ENCODE data around the gene CKLF.

The CKLF gene

DNA sequence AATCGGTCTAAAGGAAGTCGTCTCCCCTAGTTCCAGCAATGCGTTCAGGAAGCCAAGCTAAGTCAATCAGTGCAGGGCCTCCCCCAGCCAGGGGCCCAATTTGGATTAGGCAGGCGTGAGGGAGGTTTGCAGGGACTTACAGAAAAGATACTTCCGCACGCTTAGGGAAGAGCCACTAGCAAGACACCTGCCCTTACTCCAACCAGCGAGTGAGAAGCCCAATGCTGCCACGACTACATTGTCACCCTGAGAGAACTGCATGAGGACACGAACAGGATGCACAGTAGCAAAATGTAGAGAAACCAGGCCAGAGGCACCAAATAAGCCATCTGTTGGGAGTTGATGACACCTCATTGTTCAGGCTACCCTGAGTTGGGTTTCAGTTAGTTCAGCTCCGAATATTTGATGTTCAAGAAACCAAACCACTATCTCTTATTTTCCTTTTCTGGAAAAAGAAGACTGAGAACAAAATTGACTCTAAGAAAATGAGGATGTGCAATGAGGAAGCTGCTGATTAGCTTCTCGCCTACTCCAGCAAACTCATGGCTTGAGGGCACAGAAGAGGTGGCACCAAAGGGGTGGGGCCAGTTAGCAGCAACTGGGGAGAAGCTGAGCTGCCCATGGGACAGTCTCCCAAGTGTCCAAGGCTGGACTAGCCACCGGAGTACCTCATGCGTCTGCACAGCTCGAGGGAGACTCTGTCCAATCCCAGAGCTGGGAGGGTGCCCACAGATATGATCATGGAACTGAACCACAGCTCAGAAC lies 31.8 kb upstream of the CKLF start:
- DNase-seq (ENCODE audit: low read depth), result no peak
- TF ChIP-seq CTCF (conservative IDR thresholded peaks at IDR 0.05; ENCODE audit: low read depth, low read length), result no peak
- H3K4me3 ChIP-seq (ENCODE audit: low read depth, low read length), result no peak overlapping the region

DNA sequence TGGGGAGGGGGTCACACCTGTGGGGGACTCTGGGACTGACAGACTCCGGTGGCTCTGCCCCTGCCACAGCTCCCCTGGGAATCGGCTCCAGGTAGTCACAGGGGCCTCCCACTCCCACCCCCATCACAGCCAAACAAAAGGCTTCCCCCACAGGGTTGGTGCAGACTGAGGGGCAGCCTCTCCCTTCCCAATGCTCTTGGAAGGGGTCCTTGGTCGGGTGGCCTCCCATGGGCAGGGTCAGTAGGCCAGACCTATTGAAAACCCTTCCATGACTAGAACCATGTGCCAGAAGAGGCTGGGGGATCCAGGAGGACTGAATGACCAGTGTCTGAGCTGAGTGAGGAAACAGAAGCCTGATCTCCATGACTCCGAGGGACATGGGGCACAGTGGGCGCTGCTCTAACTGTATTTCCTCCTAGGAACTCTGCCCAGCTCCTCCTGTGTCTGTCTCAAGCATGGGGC lies 31.1 kb upstream of the CKLF start:
- no peak overlapping the region for H3K4me3 ChIP-seq (ENCODE audit: low read depth, low read length)
- TF ChIP-seq CTCF (conservative IDR thresholded peaks at IDR 0.05; ENCODE audit: low read depth, low read length), result no peak
- no peak for DNase-seq (ENCODE audit: low read depth)

DNA sequence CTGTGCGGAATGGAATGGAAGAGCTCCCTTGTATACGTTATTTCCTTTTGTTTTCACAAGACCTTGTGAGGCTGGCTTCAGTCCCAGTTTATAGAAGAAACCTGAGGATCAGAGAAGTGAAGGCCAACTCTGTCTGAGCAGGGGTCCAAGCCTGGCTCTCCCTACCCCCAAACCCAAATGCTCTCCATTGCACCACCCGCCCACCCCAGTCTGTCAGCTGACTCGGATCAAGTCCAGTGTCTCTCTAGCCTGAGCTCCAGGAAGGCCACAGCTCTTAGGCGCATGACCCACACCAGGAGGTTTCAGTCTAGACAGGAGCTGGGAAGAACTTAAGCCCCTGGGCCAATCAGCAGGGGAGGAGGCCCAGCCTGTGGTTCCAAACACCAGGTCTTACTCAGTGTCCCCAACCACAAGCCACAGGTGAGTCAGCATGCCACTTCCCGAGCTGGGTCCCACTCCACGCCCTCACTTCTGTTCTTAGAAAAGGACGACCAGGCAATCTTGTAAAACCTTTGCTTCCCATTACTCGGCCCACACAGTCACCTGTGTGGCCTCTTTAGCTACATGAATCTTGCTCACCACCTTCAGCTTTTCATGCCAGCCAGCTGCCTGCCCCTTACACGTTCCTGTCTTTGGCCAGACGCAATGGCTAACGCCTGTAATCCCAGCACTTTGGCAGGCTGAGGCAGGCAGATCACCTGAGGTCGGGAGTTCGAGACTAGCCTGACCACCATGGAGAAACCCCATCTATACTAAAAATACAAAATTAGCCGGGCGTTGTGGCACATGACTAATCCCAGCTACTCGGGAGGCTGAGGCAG lies 30.2 kb upstream of the CKLF start:
- no peak for TF ChIP-seq CTCF (conservative IDR thresholded peaks at IDR 0.05; ENCODE audit: low read depth, low read length)
- no peak overlapping the region for H3K4me3 ChIP-seq (ENCODE audit: low read depth, low read length)
- DNase-seq (ENCODE audit: low read depth), result peak; percentile 96

DNA sequence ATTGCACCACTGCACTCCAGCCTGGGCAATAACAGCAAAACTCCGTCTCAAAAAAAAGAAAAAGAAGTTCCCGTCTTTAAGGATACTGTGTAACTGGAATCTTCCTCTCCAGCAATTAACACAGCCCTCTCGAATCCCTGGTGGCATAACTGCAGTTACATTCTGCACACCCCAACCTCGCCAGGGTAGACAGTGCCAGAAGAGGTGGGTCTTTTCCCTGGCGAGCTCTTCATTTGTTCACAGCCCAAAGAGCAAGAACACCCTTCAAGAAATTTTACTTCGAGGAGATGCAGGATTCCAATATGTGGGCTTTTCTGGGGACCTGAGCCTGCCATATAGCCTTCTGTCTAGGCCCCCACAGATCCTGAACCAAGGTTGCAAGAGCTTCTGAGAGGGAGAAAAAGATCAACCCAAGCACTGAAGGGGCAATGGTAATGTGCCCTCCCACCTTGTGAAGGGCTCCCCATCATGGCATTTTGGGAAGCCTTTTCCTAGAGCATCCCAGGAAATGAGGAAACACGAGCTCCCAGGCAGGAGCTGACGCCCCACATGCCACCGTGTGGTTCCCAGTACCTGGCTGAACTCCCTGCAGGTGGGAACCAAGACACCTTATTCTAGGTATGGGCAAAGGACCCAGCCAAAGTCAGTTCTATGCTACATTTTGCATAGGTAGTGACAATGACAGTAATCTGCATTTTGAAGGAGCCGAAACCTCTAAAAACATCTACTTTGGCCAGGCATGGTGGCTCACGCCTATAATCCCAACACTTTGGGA lies 29.4 kb upstream of the CKLF start:
- no peak for TF ChIP-seq CTCF (conservative IDR thresholded peaks at IDR 0.05; ENCODE audit: low read depth, low read length)
- no peak overlapping the region for H3K4me3 ChIP-seq (ENCODE audit: low read depth, low read length)
- DNase-seq (ENCODE audit: low read depth), result no peak

DNA sequence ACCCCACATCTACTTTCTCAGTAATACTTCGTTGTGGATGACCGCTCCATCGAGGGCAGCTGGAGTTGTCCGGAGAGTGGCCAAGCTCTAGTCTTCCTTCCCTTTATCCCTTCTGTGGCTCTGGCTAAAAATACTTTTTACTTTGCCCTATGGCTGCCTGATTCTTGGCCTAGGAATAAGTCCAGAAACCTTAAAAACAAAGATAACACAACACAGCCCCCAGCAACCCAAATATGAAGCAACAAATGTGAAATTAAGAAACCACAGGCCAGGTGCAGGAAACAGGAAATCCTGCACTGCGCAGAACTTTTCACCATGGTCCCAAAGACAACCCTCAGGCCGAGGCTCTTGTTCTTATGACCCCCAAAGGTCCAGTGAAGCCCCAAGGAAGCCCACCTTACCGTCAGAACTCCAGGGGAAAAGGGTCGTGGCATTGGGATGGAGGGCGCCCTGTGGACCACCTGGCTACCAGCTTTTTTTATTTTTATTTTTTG lies 28.5 kb upstream of the CKLF start:
- no peak for TF ChIP-seq CTCF (conservative IDR thresholded peaks at IDR 0.05; ENCODE audit: low read depth, low read length)
- DNase-seq (ENCODE audit: low read depth), result no peak
- H3K4me3 ChIP-seq (ENCODE audit: low read depth, low read length), result no peak overlapping the region

DNA sequence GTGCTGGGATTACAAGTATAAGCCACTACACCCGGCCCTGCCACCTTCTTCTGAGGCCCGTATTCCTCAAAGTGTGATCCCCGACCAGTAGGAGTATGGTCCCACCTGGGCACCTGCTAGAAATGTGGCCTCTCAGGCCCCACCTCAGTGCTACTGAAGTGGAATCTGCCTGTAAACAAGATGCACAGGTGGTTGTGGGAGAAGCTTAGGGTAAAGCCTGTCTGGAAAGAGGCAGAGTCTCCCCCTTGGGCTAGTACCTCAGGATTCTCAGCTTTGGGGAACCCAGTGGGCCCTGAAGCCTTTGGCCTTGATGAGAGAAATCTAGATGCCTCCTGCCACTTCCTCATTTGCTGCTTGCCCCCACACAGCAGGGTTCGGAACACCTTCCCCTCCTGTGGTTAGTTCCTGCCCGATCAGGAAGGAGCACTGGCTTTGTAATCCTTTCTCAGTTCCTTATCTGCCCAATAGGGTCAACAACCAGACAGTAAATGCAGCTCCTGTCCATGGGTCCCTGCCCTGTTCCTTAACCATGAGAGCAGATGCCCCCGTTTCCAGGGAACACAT lies 27.7 kb upstream of the CKLF start:
- no peak overlapping the region for H3K4me3 ChIP-seq (ENCODE audit: low read depth, low read length)
- no peak for TF ChIP-seq CTCF (conservative IDR thresholded peaks at IDR 0.05; ENCODE audit: low read depth, low read length)
- no peak for DNase-seq (ENCODE audit: low read depth)

All from choroid plexus epithelial cell (primary cell).